Vagina (tissue), 2 donors: ENCODE measurements around the gene FUBP1. TPM values are rescaled to one million over a fixed set of nuclear protein-coding genes. Genes with fewer than 3 reads are reported as not detected.
A peak's percentile ranks its signal among the peaks of the same experiment; 100 is the strongest.
"Not testable (repeated sequence)": the region's sequence is repeated elsewhere in the genome, so short reads cannot be mapped to it uniquely, and the experiment has no call there.

Experiments used
- DNase-seq, 2 donors: peaks; one replicate each; pipeline ENCODE4 v3.0.0-alpha.2; 2017; ENCODE audit errors: extremely low spot score in 2 of 2
- H3K27ac ChIP-seq: fragments of 200-600 bp; sonication (generic); one replicate; pipeline ENCODE4 v1.5.1; 2019
- H3K27me3 ChIP-seq: fragments of 200-600 bp; sonication (generic); one replicate; pipeline ENCODE4 v1.5.1; 2019
- H3K36me3 ChIP-seq, 2 donors: fragments of 200-600 bp; sonication (generic); one replicate each; pipeline ENCODE4 v1.5.1; 2017 to 2019
- H3K4me1 ChIP-seq: fragments of 200-600 bp; sonication (generic); one replicate; pipeline ENCODE4 v1.5.1; 2019
- H3K4me3 ChIP-seq, 2 donors: fragments of 200-600 bp; sonication (generic); 1 replicate in 1 of 2; 2 replicates in 1 of 2; pipeline ENCODE4 v1.5.1; 2016 to 2019
- H3K9me3 ChIP-seq: fragments of 200-600 bp; sonication (generic); one replicate; pipeline ENCODE4 v1.5.1; 2019
- CTCF ChIP-seq, 3 experiments: fragments of 450-650 bp in 2 of 3; fragments of 200-600 bp in 1 of 3; sonication (generic) in 1 of 3; IDR thresholded peaks; one replicate each; pipeline ENCODE4 v1.5.1; 2017 to 2019; ENCODE audit warnings: antibody characterized with exemption in 3 of 3, mild to moderate bottlenecking in 2 of 3, moderate library complexity in 2 of 3
- POLR2A ChIP-seq, 2 donors: fragments of 450-650 bp; IDR thresholded peaks; one replicate each; pipeline ENCODE4 v1.6.1; 2017; ENCODE audit warnings: antibody characterized with exemption in 2 of 2, mild to moderate bottlenecking in 2 of 2, moderate library complexity in 2 of 2
- POLR2AphosphoS5 ChIP-seq, 2 donors: sonication (generic); formaldehyde crosslinking; IDR thresholded peaks; one replicate each; pipeline ENCODE4 v1.9.0; 2017; ENCODE audit warnings: antibody characterized with exemption in 2 of 2, mild to moderate bottlenecking in 2 of 2, low read depth in 1 of 2; ENCODE audit not compliant: insufficient read depth in 1 of 2
- intact Hi-C: fragments of 100-400 bp; cut with DNase I; formaldehyde crosslinking; loops from one replicate; pipeline ENCODE4 v1.15.1; 2023
- total RNA-seq: library from RNA; depleted of rRNA; stranded (reverse); fragments of >200 nt; gene quantifications from one replicate; pipeline ENCODE4 v1.2.3, GENCODE V29; 2016

Gene FUBP1
- 85.7 TPM for total RNA-seq

GRCh38 chr1:77978969-77979876, at the start of gene FUBP1:
FUBP1 (minus strand) TSS chr1:77979072; CDS start chr1:77979004, 68 bp downstream.
- Histone ChIP-seq H3K36me3 (no peaks in the 10 kb centered on the region), H3K4me1 (peaks cover 44% of the 10 kb centered on the region), H3K9me3 (no peaks in the 10 kb centered on the region), H3K4me3 (peak within 1 kb of the TSS; percentile 67 to 73), H3K27ac (peak within 1 kb of the TSS; percentile 92), H3K27me3 (no peaks in the 10 kb centered on the region)
- DNase-seq, result peak in 1 of 2 donors; percentile 98
- TF ChIP-seq CTCF (IDR thresholded peaks at IDR 0.05) (peak; percentile 40 to 77 (median 74)), POLR2AphosphoS5 (IDR thresholded peaks at IDR 0.05; ENCODE audit: insufficient read depth in 1 of 2, low read depth in 1 of 2) (peak; percentile 76 to 91), POLR2A (IDR thresholded peaks at IDR 0.05) (peak in 1 of 2 donors; percentile 51)
- intact Hi-C loops, result loop anchor here (2.0 kb wide), 1 partner anchor 26 kb away; the partner anchor contains the start of gene DNAJB4

GRCh38 chr1:78021134-78021533, 42.3 kb upstream of the FUBP1 start:
- H3K4me3 ChIP-seq, DNase-seq, H3K27ac ChIP-seq, H3K27me3 ChIP-seq, H3K4me1 ChIP-seq, H3K9me3 ChIP-seq, H3K36me3 ChIP-seq, intact Hi-C loops: not testable (repeated sequence)

GRCh38 chr1:78019024-78019423, 40.2 kb upstream of the FUBP1 start:
- intact Hi-C loops, result no loop called here
- H3K4me1 ChIP-seq, result peaks cover 7% of the 10 kb centered on the region
- H3K4me3 ChIP-seq, result no peak overlapping the region
- no peaks in the 10 kb centered on the region for H3K27me3 ChIP-seq
- H3K36me3 ChIP-seq, result peaks cover 0 to 25% of the 10 kb centered on the region in 2 donors
- H3K27ac ChIP-seq, result no peak overlapping the region
- TF ChIP-seq POLR2A (IDR thresholded peaks at IDR 0.05) (no peak), CTCF (IDR thresholded peaks at IDR 0.05) (no peak), POLR2AphosphoS5 (IDR thresholded peaks at IDR 0.05; ENCODE audit: insufficient read depth in 1 of 2, low read depth in 1 of 2) (no peak)
- no peaks in the 10 kb centered on the region for H3K9me3 ChIP-seq
- DNase-seq, result no peak

- Histone ChIP-seq H3K36me3 (peaks cover 0 to 36% of the 10 kb centered on the region in 2 donors), H3K27me3 (no peaks in the 10 kb centered on the region), H3K4me3 (no peak overlapping the region), H3K9me3 (no peaks in the 10 kb centered on the region), H3K27ac (no peak overlapping the region), H3K4me1 (peaks cover 19% of the 10 kb centered on the region)
- intact Hi-C loops, result no loop called here
- TF ChIP-seq POLR2A (IDR thresholded peaks at IDR 0.05) (no peak), POLR2AphosphoS5 (IDR thresholded peaks at IDR 0.05; ENCODE audit: insufficient read depth in 1 of 2, low read depth in 1 of 2) (no peak), CTCF (IDR thresholded peaks at IDR 0.05) (no peak)
- no peak for DNase-seq
Measured at GRCh38 chr1:78015148-78015547, 36.3 kb upstream of the FUBP1 start.

- Histone ChIP-seq H3K4me3 (no peak overlapping the region), H3K36me3 (peaks cover 0 to 27% of the 10 kb centered on the region in 2 donors), H3K9me3 (no peaks in the 10 kb centered on the region), H3K4me1 (peaks cover 56% of the 10 kb centered on the region), H3K27me3 (no peaks in the 10 kb centered on the region), H3K27ac (no peak overlapping the region)
- intact Hi-C loops, result no loop called here
- no peak for TF ChIP-seq CTCF (IDR thresholded peaks at IDR 0.05)
- no peak for TF ChIP-seq POLR2AphosphoS5 (IDR thresholded peaks at IDR 0.05; ENCODE audit: insufficient read depth in 1 of 2, low read depth in 1 of 2)
- TF ChIP-seq POLR2A (IDR thresholded peaks at IDR 0.05), result no peak
- no peak for DNase-seq
Measured at GRCh38 chr1:78011050-78011449, 32.2 kb upstream of the FUBP1 start.
